Right ventricle myocardium superior (tissue), 1 donor: Measurements from ENCODE around the gene ITSN1. TPM values are rescaled to one million over a fixed set of nuclear protein-coding genes. Genes with fewer than 3 reads are reported as not detected.
"Not testable (repeated sequence)": the region's sequence is repeated elsewhere in the genome, so short reads cannot be mapped to it uniquely, and the experiment has no call there.

Experiments used
- ATAC-seq: fragments of 200-7000 bp; cut with Tn5 transposase; one replicate; pipeline ENCODE4 v1.9.1; 2020; ENCODE audit warnings: mild to moderate bottlenecking; ENCODE audit not compliant: poor library complexity
- DNase-seq: peaks from one replicate; pipeline ENCODE4 v3.0.0-alpha.2; 2020
- intact Hi-C: fragments of 100-400 bp; cut with DNase I; formaldehyde crosslinking; loops from one replicate; pipeline ENCODE4 v1.11.2; 2022
- total RNA-seq: library from RNA; stranded (reverse); fragmentation: NEBNext Ultra II Directional; extraction: Animal tissue kit (Norgen Biotek cat#: 25700); gene quantifications from one replicate; pipeline ENCODE4 v1.2.1, GENCODE V29; 2021
- donor health status: DM: no; HTN: yes; CAD: no; lungs with severe emphysema.

The ITSN1 gene
- total RNA-seq, 1 donor from 2014 or later, result 41.8 TPM

- intact Hi-C loops, result loop anchor here (10.0 kb wide), 1 partner anchor 699 kb away; the partner anchor contains the start of gene RCAN1
- peak; percentile 98 for ATAC-seq
- DNase-seq, result peak; percentile 100
These were observed 273.3 kb downstream of the ITSN1 start, which contains the start of gene ATP5PO for GRCh38 chr21:33915368-33916199. TSS of gene ATP5PO (minus strand) at chr21:33915804. CDS start at chr21:33915763, 41 bp downstream.

GRCh38 chr21:33916200-33916567 lies 273.9 kb downstream of the ITSN1 start:
- intact Hi-C loops, result loop anchor here (10.0 kb wide), 1 partner anchor 699 kb away; the partner anchor contains the start of gene RCAN1
- peak; percentile 1 for ATAC-seq

GRCh38 chr21:33917421-33917820 lies 275.1 kb downstream of the ITSN1 start:
- intact Hi-C loops, result loop anchor here (10.0 kb wide), 1 partner anchor 697 kb away; the partner anchor contains the start of gene RCAN1
- DNase-seq, result no peak
- no peak for ATAC-seq

More at GRCh38 chr21:33916200-33916567, 273.9 kb downstream of the ITSN1 start:
- DNase-seq, result no peak

- intact Hi-C loops, result loop anchor here (2.0 to 5.0 kb wide), 2 partner anchors 148 to 427 kb away; partner anchors contain the start of genes MRPS6 and SLC5A3
- peak; percentile 92 for DNase-seq
- peak; percentile 98 for ATAC-seq
These were observed 281.9 kb downstream of the ITSN1 start for GRCh38 chr21:33924079-33924765.

- intact Hi-C loops, result loop anchor here (2.0 to 5.0 kb wide), 2 partner anchors 148 to 426 kb away; partner anchors contain the start of genes MRPS6 and SLC5A3
- DNase-seq (no peak), ATAC-seq (peak; percentile 27)
These were observed 282.4 kb downstream of the ITSN1 start for GRCh38 chr21:33924766-33925100.

- DNase-seq, intact Hi-C loops, ATAC-seq: not testable (repeated sequence)
These were observed 283.9 kb downstream of the ITSN1 start for GRCh38 chr21:33926248-33926647.

GRCh38 chr21:33931052-33931798 lies 288.9 kb downstream of the ITSN1 start:
- intact Hi-C loops, ATAC-seq, DNase-seq: not testable (repeated sequence)

- intact Hi-C loops, result no loop called here
- peak; percentile 76 for ATAC-seq
- no peak for DNase-seq
These were observed 289.6 kb downstream of the ITSN1 start for GRCh38 chr21:33931799-33932390.

- no peak for DNase-seq
- intact Hi-C loops, result no loop called here
- ATAC-seq, result no peak
These were observed 290.4 kb downstream of the ITSN1 start for GRCh38 chr21:33932731-33933130.

GRCh38 chr21:33936301-33937038 lies 294.2 kb downstream of the ITSN1 start:
- ATAC-seq (no peak), DNase-seq (no peak)
- intact Hi-C loops, result no loop called here

GRCh38 chr21:33937146-33937545 lies 294.8 kb downstream of the ITSN1 start:
- intact Hi-C loops, result no loop called here
- ATAC-seq, result no peak
- no peak for DNase-seq

GRCh38 chr21:33937931-33938339 lies 295.6 kb downstream of the ITSN1 start:
- ATAC-seq (no peak), DNase-seq (no peak)
- intact Hi-C loops, result no loop called here

- intact Hi-C loops, result no loop called here
- no peak for ATAC-seq
These were observed 296.1 kb downstream of the ITSN1 start for GRCh38 chr21:33938381-33938780.

GRCh38 chr21:33939226-33939625 lies 296.9 kb downstream of the ITSN1 start:
- DNase-seq (no peak), ATAC-seq (no peak)
- intact Hi-C loops, result no loop called here

More at GRCh38 chr21:33938381-33938780, 296.1 kb downstream of the ITSN1 start:
- DNase-seq, result no peak

GRCh38 chr21:33940164-33940880 lies 298.0 kb downstream of the ITSN1 start:
- no peak for ATAC-seq
- intact Hi-C loops, result loop anchor here (10.0 kb wide), 2 partner anchors 244 to 304 kb away; no protein-coding TSS in a partner anchor
- DNase-seq, result no peak

GRCh38 chr21:33940881-33941245 lies 298.6 kb downstream of the ITSN1 start:
- intact Hi-C loops, result loop anchor here (10.0 kb wide), 2 partner anchors 244 to 304 kb away; no protein-coding TSS in a partner anchor
- ATAC-seq (no peak), DNase-seq (no peak)

- ATAC-seq (no peak), DNase-seq (no peak)
- intact Hi-C loops, result loop anchor here (10.0 kb wide), 2 partner anchors 242 to 302 kb away; no protein-coding TSS in a partner anchor
These were observed 300.1 kb downstream of the ITSN1 start for GRCh38 chr21:33942426-33942825.
